ENCODE measurements around the gene FAM83D.
A peak's percentile ranks its signal among the peaks of the same experiment; 100 is the strongest.

The FAM83D gene

GRCh38 chr20:38920851-38921250 is 5.4 kb upstream of the FAM83D start:
- Histone ChIP-seq H3K4me2 (ENCODE audit: low read length) (no peak overlapping the region), H3K27me3 (ENCODE audit: control insufficient read depth, low read length) (no peaks in the 10 kb centered on the region), H3K4me3 (ENCODE audit: low read length) (no peak overlapping the region), H3K9me3 (ENCODE audit: control insufficient read depth, insufficient read depth, low read length) (no peaks in the 10 kb centered on the region), H3K36me3 (ENCODE audit: control insufficient read depth, low read length) (peaks cover 23% of the 10 kb centered on the region), H3K9me2 (replicated peaks; ENCODE audit: control insufficient read depth, low read length) (no peaks in the 10 kb centered on the region), H4K20me1 (ENCODE audit: control insufficient read depth, insufficient read depth, low read depth, low read length) (no peaks in the 10 kb centered on the region), H3K27ac (ENCODE audit: low read depth, low read length) (no peak overlapping the region), H3K79me2 (ENCODE audit: control insufficient read depth, low read length) (no peaks in the 10 kb centered on the region), H3K4me1 (ENCODE audit: control insufficient read depth, low read length) (peaks cover 4% of the 10 kb centered on the region), H3F3A (ENCODE audit: control insufficient read depth, insufficient read depth) (peaks cover 8% of the 10 kb centered on the region)
- TF ChIP-seq EZH2phosphoT487 (IDR thresholded peaks at IDR 0.05; ENCODE audit: borderline replicate concordance, low read length), result no peak

GRCh38 chr20:38924718-38925117 is 1.5 kb upstream of the FAM83D start:
- Histone ChIP-seq H3K4me3 (ENCODE audit: low read length) (no peak overlapping the region), H3K4me1 (ENCODE audit: control insufficient read depth, low read length) (peaks cover 25% of the 10 kb centered on the region), H3K79me2 (ENCODE audit: control insufficient read depth, low read length) (peaks cover 36% of the 10 kb centered on the region), H3F3A (ENCODE audit: control insufficient read depth, insufficient read depth) (peaks cover 8% of the 10 kb centered on the region), H3K9me2 (replicated peaks; ENCODE audit: control insufficient read depth, low read length) (no peaks in the 10 kb centered on the region), H4K20me1 (ENCODE audit: control insufficient read depth, insufficient read depth, low read depth, low read length) (peaks cover 15% of the 10 kb centered on the region; the same call in 1 of the 2 replicates), H3K27me3 (ENCODE audit: control insufficient read depth, low read length) (no peaks in the 10 kb centered on the region), H3K36me3 (ENCODE audit: control insufficient read depth, low read length) (peaks cover 37% of the 10 kb centered on the region), H3K4me2 (ENCODE audit: low read length) (no peak overlapping the region), H3K9me3 (ENCODE audit: control insufficient read depth, insufficient read depth, low read length) (no peaks in the 10 kb centered on the region), H3K27ac (ENCODE audit: low read depth, low read length) (no peak overlapping the region)
- TF ChIP-seq, protein P1, sequence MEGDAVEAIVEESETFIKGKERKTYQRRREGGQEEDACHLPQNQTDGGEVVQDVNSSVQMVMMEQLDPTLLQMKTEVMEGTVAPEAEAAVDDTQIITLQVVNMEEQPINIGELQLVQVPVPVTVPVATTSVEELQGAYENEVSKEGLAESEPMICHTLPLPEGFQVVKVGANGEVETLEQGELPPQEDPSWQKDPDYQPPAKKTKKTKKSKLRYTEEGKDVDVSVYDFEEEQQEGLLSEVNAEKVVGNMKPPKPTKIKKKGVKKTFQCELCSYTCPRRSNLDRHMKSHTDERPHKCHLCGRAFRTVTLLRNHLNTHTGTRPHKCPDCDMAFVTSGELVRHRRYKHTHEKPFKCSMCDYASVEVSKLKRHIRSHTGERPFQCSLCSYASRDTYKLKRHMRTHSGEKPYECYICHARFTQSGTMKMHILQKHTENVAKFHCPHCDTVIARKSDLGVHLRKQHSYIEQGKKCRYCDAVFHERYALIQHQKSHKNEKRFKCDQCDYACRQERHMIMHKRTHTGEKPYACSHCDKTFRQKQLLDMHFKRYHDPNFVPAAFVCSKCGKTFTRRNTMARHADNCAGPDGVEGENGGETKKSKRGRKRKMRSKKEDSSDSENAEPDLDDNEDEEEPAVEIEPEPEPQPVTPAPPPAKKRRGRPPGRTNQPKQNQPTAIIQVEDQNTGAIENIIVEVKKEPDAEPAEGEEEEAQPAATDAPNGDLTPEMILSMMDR (IDR thresholded peaks at IDR 0.05; ENCODE audit: low read depth, low read length, poor library complexity, severe bottlenecking), result no peak
- TF ChIP-seq EZH2phosphoT487 (IDR thresholded peaks at IDR 0.05; ENCODE audit: borderline replicate concordance, low read length), result no peak

DNA sequence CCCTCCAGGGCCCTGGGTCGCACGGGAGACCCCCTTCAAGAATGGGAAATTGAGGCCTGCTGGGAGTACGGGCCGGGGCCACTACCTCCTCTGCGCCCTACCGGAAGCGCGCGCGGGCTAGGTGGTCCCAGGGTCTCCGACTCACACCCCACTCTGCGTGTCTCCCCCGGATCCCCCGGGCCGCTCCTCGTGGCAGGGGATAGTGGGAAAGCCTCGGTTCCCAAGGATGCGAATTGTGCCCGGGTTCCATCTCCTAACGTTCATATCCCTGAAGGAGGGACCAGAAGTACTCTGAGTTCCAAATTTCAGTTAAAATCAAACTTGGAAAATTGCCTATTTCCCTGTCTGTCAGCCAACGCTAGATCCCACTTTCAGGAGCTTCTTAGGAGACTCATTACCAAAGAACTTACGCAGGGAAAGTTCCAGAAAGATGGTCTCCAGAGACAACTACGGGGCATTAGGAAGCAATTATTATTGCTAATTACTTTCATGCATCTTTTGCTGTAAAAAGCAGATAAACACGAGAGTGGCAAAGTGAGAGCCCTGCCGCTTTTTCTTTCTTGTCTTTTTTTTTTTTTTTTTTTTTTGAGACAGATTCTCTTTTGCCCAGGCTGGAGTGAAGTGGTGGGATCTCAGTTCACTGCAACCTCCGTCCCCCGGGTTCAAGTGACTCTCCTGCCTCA is 858 bp downstream of the FAM83D start:
- TF ChIP-seq, protein P1 (IDR thresholded peaks at IDR 0.05; ENCODE audit: low read depth, low read length, poor library complexity, severe bottlenecking), result no peak
- no peak for TF ChIP-seq EZH2phosphoT487 (IDR thresholded peaks at IDR 0.05; ENCODE audit: borderline replicate concordance, low read length)
- Histone ChIP-seq H3K27me3 (ENCODE audit: control insufficient read depth, low read length) (no peaks in the 10 kb centered on the region), H3F3A (ENCODE audit: control insufficient read depth, insufficient read depth) (peaks cover 8% of the 10 kb centered on the region), H3K79me2 (ENCODE audit: control insufficient read depth, low read length) (peaks cover 59% of the 10 kb centered on the region), H3K36me3 (ENCODE audit: control insufficient read depth, low read length) (peaks cover 54% of the 10 kb centered on the region), H3K4me2 (ENCODE audit: low read length) (peak overlapping the region; percentile 76), H4K20me1 (ENCODE audit: control insufficient read depth, insufficient read depth, low read depth, low read length) (peaks cover 31% of the 10 kb centered on the region), H3K4me1 (ENCODE audit: control insufficient read depth, low read length) (peaks cover 42% of the 10 kb centered on the region), H3K27ac (ENCODE audit: low read depth, low read length) (peak overlapping the region; percentile 61), H3K4me3 (ENCODE audit: low read length) (peak overlapping the region; percentile 81), H3K9me2 (replicated peaks; ENCODE audit: control insufficient read depth, low read length) (no peaks in the 10 kb centered on the region), H3K9me3 (ENCODE audit: control insufficient read depth, insufficient read depth, low read length) (no peaks in the 10 kb centered on the region)

- Histone ChIP-seq H3K4me1 (ENCODE audit: control insufficient read depth, low read length) (peaks cover 48% of the 10 kb centered on the region), H3K27ac (ENCODE audit: low read depth, low read length) (no peak overlapping the region)
Measured at GRCh38 chr20:38927902-38928578, 1.8 kb downstream of the FAM83D start.

More at GRCh38 chr20:38927902-38928578, 1.8 kb downstream of the FAM83D start:
- H3K9me2 ChIP-seq (replicated peaks; ENCODE audit: control insufficient read depth, low read length), result no peaks in the 10 kb centered on the region
- H3K4me2 ChIP-seq (ENCODE audit: low read length), result peak overlapping the region; percentile 76
- TF ChIP-seq EZH2phosphoT487 (IDR thresholded peaks at IDR 0.05; ENCODE audit: borderline replicate concordance, low read length), result no peak
- TF ChIP-seq, protein P1 (IDR thresholded peaks at IDR 0.05; ENCODE audit: low read depth, low read length, poor library complexity, severe bottlenecking), result no peak
- no peaks in the 10 kb centered on the region for H3K9me3 ChIP-seq (ENCODE audit: control insufficient read depth, insufficient read depth, low read length)
- no peaks in the 10 kb centered on the region for H3K27me3 ChIP-seq (ENCODE audit: control insufficient read depth, low read length)
- peaks cover 69% of the 10 kb centered on the region for H3K79me2 ChIP-seq (ENCODE audit: control insufficient read depth, low read length)
- peaks cover 36% of the 10 kb centered on the region for H4K20me1 ChIP-seq (ENCODE audit: control insufficient read depth, insufficient read depth, low read depth, low read length)
- H3F3A ChIP-seq (ENCODE audit: control insufficient read depth, insufficient read depth), result peaks cover 5% of the 10 kb centered on the region
- H3K4me3 ChIP-seq (ENCODE audit: low read length), result peak overlapping the region; percentile 81
- peaks cover 63% of the 10 kb centered on the region for H3K36me3 ChIP-seq (ENCODE audit: control insufficient read depth, low read length)
